Trophoblast cell (in vitro differentiated cells and primary cell): Measurements from ENCODE around the gene C2CD5.

Source experiments
- DNase-seq, 2 donors: peaks; one replicate each; pipeline ENCODE4 v3.0.0-alpha.2; 2016
- H2AFZ ChIP-seq: 2 replicates; pipeline ENCODE4 v1.6.1; 2013; ENCODE audit warnings: low read length, moderate library complexity, mild to moderate bottlenecking; ENCODE audit not compliant: insufficient read depth, poor library complexity
- H2AK5ac ChIP-seq: 2 replicates; pipeline ENCODE4 v1.6.1; 2013; ENCODE audit warnings: mild to moderate bottlenecking, low read length
- H2BK120ac ChIP-seq: 2 replicates; pipeline ENCODE4 v1.6.1; 2013; ENCODE audit warnings: low read length, mild to moderate bottlenecking, moderate library complexity; ENCODE audit not compliant: insufficient read depth, poor library complexity
- H2BK12ac ChIP-seq: 2 replicates; pipeline ENCODE4 v1.6.1; 2013; ENCODE audit warnings: mild to moderate bottlenecking, low read length, moderate library complexity
- H2BK5ac ChIP-seq: 2 replicates; pipeline ENCODE4 v1.6.1; 2013; ENCODE audit warnings: low read length, low read depth, moderate library complexity, mild to moderate bottlenecking; ENCODE audit not compliant: poor library complexity
- H3K14ac ChIP-seq: 2 replicates; pipeline ENCODE4 v1.6.1; 2013; ENCODE audit warnings: mild to moderate bottlenecking, low read length
- H3K18ac ChIP-seq: 2 replicates; pipeline ENCODE4 v1.6.1; 2013; ENCODE audit warnings: mild to moderate bottlenecking, low read length
- H3K23ac ChIP-seq: 2 replicates; pipeline ENCODE4 v1.6.1; 2013; ENCODE audit warnings: low read length
- H3K27ac ChIP-seq: 2 replicates; pipeline ENCODE4 v1.5.1; 2013; ENCODE audit warnings: low read depth, mild to moderate bottlenecking, inconsistent platforms, low read length, moderate library complexity
- H3K27me3 ChIP-seq: 2 replicates; pipeline ENCODE4 v1.6.1; 2013; ENCODE audit warnings: inconsistent platforms, mild to moderate bottlenecking, low read length, moderate library complexity; ENCODE audit not compliant: insufficient read depth
- H3K36me3 ChIP-seq, 2 experiments: 1 replicate in 1 of 2; 2 replicates in 1 of 2; pipeline ENCODE4 v1.6.1; 2013; ENCODE audit warnings: low read length in 2 of 2, mild to moderate bottlenecking in 2 of 2, moderate library complexity in 1 of 2; ENCODE audit not compliant: insufficient read depth in 2 of 2, control insufficient read depth in 1 of 2
- H3K4ac ChIP-seq: 2 replicates; pipeline ENCODE4 v1.6.1; 2013; ENCODE audit warnings: low read depth, mild to moderate bottlenecking, low read length, moderate library complexity
- H3K4me1 ChIP-seq, 2 experiments: 1 replicate in 1 of 2; 2 replicates in 1 of 2; pipeline ENCODE4 v1.6.1; 2013; ENCODE audit warnings: low read length in 2 of 2, mild to moderate bottlenecking in 2 of 2, moderate library complexity in 1 of 2; ENCODE audit not compliant: insufficient read depth in 2 of 2, control insufficient read depth in 1 of 2
- H3K4me2 ChIP-seq: 2 replicates; pipeline ENCODE4 v1.6.1; 2013; ENCODE audit warnings: inconsistent platforms, mild to moderate bottlenecking, low read length, moderate library complexity
- H3K4me3 ChIP-seq: 2 replicates; pipeline ENCODE4 v1.5.1; 2013; ENCODE audit warnings: mild to moderate bottlenecking, low read depth, low read length, inconsistent platforms
- H3K79me1 ChIP-seq: one replicate; pipeline ENCODE4 v1.6.1; 2013; ENCODE audit warnings: low read length
- H3K79me2 ChIP-seq: 2 replicates; pipeline ENCODE4 v1.6.1; 2013; ENCODE audit warnings: low read length, mild to moderate bottlenecking; ENCODE audit not compliant: control insufficient read depth, insufficient read depth, poor library complexity
- H3K9ac ChIP-seq: 2 replicates; pipeline ENCODE4 v1.6.1; 2013; ENCODE audit warnings: mild to moderate bottlenecking, low read length
- H3K9me3 ChIP-seq: 2 replicates; pipeline ENCODE4 v1.6.1; 2013; ENCODE audit warnings: low read depth, mild to moderate bottlenecking, control low read depth, inconsistent platforms, low read length; ENCODE audit not compliant: insufficient read depth
- H4K12ac ChIP-seq: 2 replicates; pipeline ENCODE4 v1.6.1; 2013; ENCODE audit warnings: low read depth, mild to moderate bottlenecking, low read length, moderate library complexity
- H4K8ac ChIP-seq: 2 replicates; pipeline ENCODE4 v1.6.1; 2013; ENCODE audit warnings: low read depth, mild to moderate bottlenecking, low read length, moderate library complexity
- H4K91ac ChIP-seq: one replicate; pipeline ENCODE4 v1.6.1; 2013; ENCODE audit warnings: low read depth, mild to moderate bottlenecking, low read length, moderate library complexity
- WGBS: extraction: QIAGEN DNeasy Blood & Tissue Kit; methylation state at CpG from one replicate; pipeline ENCODE4 v1.1.7; 2013; ENCODE audit warnings: missing lambda C conversion rate; ENCODE audit not compliant: insufficient read length, insufficient coverage; ENCODE audit errors: extremely low coverage; 5-methylcytosine and 5-hydroxymethylcytosine counted together

The C2CD5 gene

GRCh38 chr12:22443379-22444316, 100.7 kb downstream of the C2CD5 start:
- no peak overlapping the region for H3K14ac ChIP-seq
- no peaks in the 10 kb centered on the region for H3K79me1 ChIP-seq
- H2AFZ ChIP-seq = no peak overlapping the region
- H4K91ac ChIP-seq = no peak overlapping the region
- no peak overlapping the region for H3K4ac ChIP-seq
- no peak overlapping the region for H3K9ac ChIP-seq
- no peaks in the 10 kb centered on the region for H3K79me2 ChIP-seq
- no peak overlapping the region for H3K27ac ChIP-seq
- no peak overlapping the region for H4K12ac ChIP-seq
- no peak overlapping the region for H3K4me2 ChIP-seq
- H3K18ac ChIP-seq = no peak overlapping the region
- no CpG with 5 or more reads among the region's 17 CpGs for WGBS
- H2AK5ac ChIP-seq = no peak overlapping the region
- no peak overlapping the region for H4K8ac ChIP-seq
- DNase-seq = peak; percentile 48 to 91
- no peaks in the 10 kb centered on the region for H3K27me3 ChIP-seq
- no peak overlapping the region for H3K23ac ChIP-seq
- no peak overlapping the region for H3K4me3 ChIP-seq
- H2BK120ac ChIP-seq = no peak overlapping the region
- H3K36me3 ChIP-seq = no peaks in the 10 kb centered on the region
- H2BK5ac ChIP-seq = no peak overlapping the region
- H3K9me3 ChIP-seq = no peaks in the 10 kb centered on the region
- H3K4me1 ChIP-seq = no peaks in the 10 kb centered on the region
- no peak overlapping the region for H2BK12ac ChIP-seq

- Histone ChIP-seq H3K27me3 (no peaks in the 10 kb centered on the region), H3K27ac (peak overlapping the region; percentile 88), H2BK12ac (peak overlapping the region; percentile 96), H3K23ac (no peak overlapping the region), H3K18ac (peak overlapping the region; percentile 52), H2BK5ac (peak overlapping the region; percentile 75), H4K12ac (no peak overlapping the region), H2AFZ (peak overlapping the region; percentile 70), H4K8ac (peak overlapping the region; percentile 47), H3K4ac (peak overlapping the region; percentile 70), H4K91ac (peak overlapping the region; percentile 92), H2AK5ac (peak overlapping the region; percentile 84), H3K9me3 (no peaks in the 10 kb centered on the region), H2BK120ac (peak overlapping the region; percentile 96), H3K79me1 (peaks cover 8% of the 10 kb centered on the region), H3K14ac (peak overlapping the region; percentile 82), H3K36me3 (no peaks in the 10 kb centered on the region), H3K9ac (no peak overlapping the region), H3K4me1 (peaks cover 6 to 12% of the 10 kb centered on the region in 2 experiments), H3K4me3 (no peak overlapping the region), H3K79me2 (peaks cover 4% of the 10 kb centered on the region), H3K4me2 (peak overlapping the region; percentile 60)
- WGBS = no CpG with 5 or more reads among the region's 10 CpGs
- peak; percentile 79 to 85 for DNase-seq
Measured at GRCh38 chr12:22437031-22437806, 107.1 kb downstream of the C2CD5 start.

GRCh38 chr12:22435583-22435982, 108.8 kb downstream of the C2CD5 start:
- no peak overlapping the region for H3K9ac ChIP-seq
- H2BK12ac ChIP-seq = no peak overlapping the region
- no peak overlapping the region for H4K12ac ChIP-seq
- no peak overlapping the region for H2BK120ac ChIP-seq
- H3K79me2 ChIP-seq = peaks cover 4% of the 10 kb centered on the region
- no peak overlapping the region for H2AFZ ChIP-seq
- H3K79me1 ChIP-seq = peaks cover 8% of the 10 kb centered on the region
- no peaks in the 10 kb centered on the region for H3K9me3 ChIP-seq
- H4K8ac ChIP-seq = no peak overlapping the region
- H2BK5ac ChIP-seq = no peak overlapping the region
- no peak overlapping the region for H3K18ac ChIP-seq
- peaks cover 6 to 12% of the 10 kb centered on the region in 2 experiments for H3K4me1 ChIP-seq
- H3K4me2 ChIP-seq = no peak overlapping the region
- no peak overlapping the region for H3K14ac ChIP-seq
- DNase-seq = no peak
- no peak overlapping the region for H4K91ac ChIP-seq
- no peak overlapping the region for H3K4me3 ChIP-seq
- no peak overlapping the region for H2AK5ac ChIP-seq
- no CpG with 5 or more reads among the region's 3 CpGs for WGBS
- H3K27ac ChIP-seq = no peak overlapping the region
- no peak overlapping the region for H3K23ac ChIP-seq
- H3K36me3 ChIP-seq = no peaks in the 10 kb centered on the region
- no peaks in the 10 kb centered on the region for H3K27me3 ChIP-seq
- no peak overlapping the region for H3K4ac ChIP-seq

GRCh38 chr12:22431693-22432251, 112.6 kb downstream of the C2CD5 start:
- DNase-seq = no peak
- H3K4ac ChIP-seq = no peak overlapping the region
- no peak overlapping the region for H3K4me3 ChIP-seq
- H3K14ac ChIP-seq = no peak overlapping the region
- no peak overlapping the region for H3K27ac ChIP-seq
- no peak overlapping the region for H2BK5ac ChIP-seq
- H4K12ac ChIP-seq = no peak overlapping the region
- H4K91ac ChIP-seq = no peak overlapping the region
- H2AK5ac ChIP-seq = no peak overlapping the region
- H3K9me3 ChIP-seq = no peaks in the 10 kb centered on the region
- no peak overlapping the region for H3K18ac ChIP-seq
- no peak overlapping the region for H4K8ac ChIP-seq
- no CpG with 5 or more reads among the region's 1 CpG for WGBS
- no peak overlapping the region for H3K9ac ChIP-seq
- H2BK12ac ChIP-seq = no peak overlapping the region
- no peak overlapping the region for H2BK120ac ChIP-seq
- no peak overlapping the region for H2AFZ ChIP-seq
- H3K27me3 ChIP-seq = no peaks in the 10 kb centered on the region
- H3K79me1 ChIP-seq = peaks cover 2% of the 10 kb centered on the region
- peaks cover 0 to 4% of the 10 kb centered on the region in 2 experiments for H3K4me1 ChIP-seq
- H3K23ac ChIP-seq = no peak overlapping the region
- no peak overlapping the region for H3K4me2 ChIP-seq
- H3K36me3 ChIP-seq = no peaks in the 10 kb centered on the region
- H3K79me2 ChIP-seq = no peaks in the 10 kb centered on the region
